SU-DHL-6 (cell line): ENCODE results near the gene KCNK18.

ENCODE experiments used
- EZH2phosphoT487 ChIP-seq: fragments of 200-600 bp; sonication (generic), shearing (Covaris generic); conservative IDR thresholded peaks from 2 replicates; pipeline ENCODE4 v1.6.1; 2018; ENCODE audit warnings: mild to moderate bottlenecking, antibody characterized with exemption, low read length, moderate library complexity, mixed read lengths
- TF ChIP-seq, protein P1 (sequence below): fragments of 200-600 bp; sonication (generic); IDR thresholded peaks from one replicate; pipeline ENCODE4 v1.5.1; 2017; ENCODE audit warnings: antibody characterized with exemption, mild to moderate bottlenecking, low read length, moderate library complexity; ENCODE audit not compliant: insufficient read depth, poor library complexity, severe bottlenecking

DNA sequence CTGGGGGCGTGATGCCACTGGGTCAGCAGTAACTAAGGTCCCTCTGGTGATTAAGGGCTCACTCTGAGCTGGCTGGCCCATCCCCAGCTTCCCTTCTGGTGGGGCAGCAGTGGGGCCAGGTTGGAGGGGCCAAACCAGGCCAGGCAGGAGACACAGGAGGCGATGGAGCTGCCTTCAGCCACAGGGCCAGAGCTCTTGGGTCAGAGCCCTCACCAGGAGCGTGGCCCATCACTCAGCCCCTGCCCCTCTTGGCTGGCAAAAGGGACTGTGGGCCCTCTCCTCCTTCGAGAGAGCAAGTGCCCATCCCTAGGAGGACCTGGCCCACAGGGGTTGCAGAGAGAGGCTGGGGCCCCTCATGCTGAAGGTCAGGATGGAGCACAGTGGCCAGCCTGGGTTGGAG is 4.5 kb downstream of the KCNK18 start:
- TF ChIP-seq, protein P1, sequence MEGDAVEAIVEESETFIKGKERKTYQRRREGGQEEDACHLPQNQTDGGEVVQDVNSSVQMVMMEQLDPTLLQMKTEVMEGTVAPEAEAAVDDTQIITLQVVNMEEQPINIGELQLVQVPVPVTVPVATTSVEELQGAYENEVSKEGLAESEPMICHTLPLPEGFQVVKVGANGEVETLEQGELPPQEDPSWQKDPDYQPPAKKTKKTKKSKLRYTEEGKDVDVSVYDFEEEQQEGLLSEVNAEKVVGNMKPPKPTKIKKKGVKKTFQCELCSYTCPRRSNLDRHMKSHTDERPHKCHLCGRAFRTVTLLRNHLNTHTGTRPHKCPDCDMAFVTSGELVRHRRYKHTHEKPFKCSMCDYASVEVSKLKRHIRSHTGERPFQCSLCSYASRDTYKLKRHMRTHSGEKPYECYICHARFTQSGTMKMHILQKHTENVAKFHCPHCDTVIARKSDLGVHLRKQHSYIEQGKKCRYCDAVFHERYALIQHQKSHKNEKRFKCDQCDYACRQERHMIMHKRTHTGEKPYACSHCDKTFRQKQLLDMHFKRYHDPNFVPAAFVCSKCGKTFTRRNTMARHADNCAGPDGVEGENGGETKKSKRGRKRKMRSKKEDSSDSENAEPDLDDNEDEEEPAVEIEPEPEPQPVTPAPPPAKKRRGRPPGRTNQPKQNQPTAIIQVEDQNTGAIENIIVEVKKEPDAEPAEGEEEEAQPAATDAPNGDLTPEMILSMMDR, result no peak
- no peak for TF ChIP-seq EZH2phosphoT487
